GM18873 (cell line): ENCODE data around the gene STAT2.
"Not testable (repeated sequence)": the region's sequence is repeated elsewhere in the genome, so short reads cannot be mapped to it uniquely, and the experiment has no call there.

ENCODE experiments used
- ATAC-seq: cut with Tn5 transposase; IDR thresholded peaks from one replicate; pipeline ENCODE4 v1.9.1; 2021; ENCODE audit warnings: mild to moderate bottlenecking, moderate library complexity, moderate number of reproducible peaks; ENCODE audit not compliant: unreplicated experiment, low FRiP score

Gene STAT2

DNA sequence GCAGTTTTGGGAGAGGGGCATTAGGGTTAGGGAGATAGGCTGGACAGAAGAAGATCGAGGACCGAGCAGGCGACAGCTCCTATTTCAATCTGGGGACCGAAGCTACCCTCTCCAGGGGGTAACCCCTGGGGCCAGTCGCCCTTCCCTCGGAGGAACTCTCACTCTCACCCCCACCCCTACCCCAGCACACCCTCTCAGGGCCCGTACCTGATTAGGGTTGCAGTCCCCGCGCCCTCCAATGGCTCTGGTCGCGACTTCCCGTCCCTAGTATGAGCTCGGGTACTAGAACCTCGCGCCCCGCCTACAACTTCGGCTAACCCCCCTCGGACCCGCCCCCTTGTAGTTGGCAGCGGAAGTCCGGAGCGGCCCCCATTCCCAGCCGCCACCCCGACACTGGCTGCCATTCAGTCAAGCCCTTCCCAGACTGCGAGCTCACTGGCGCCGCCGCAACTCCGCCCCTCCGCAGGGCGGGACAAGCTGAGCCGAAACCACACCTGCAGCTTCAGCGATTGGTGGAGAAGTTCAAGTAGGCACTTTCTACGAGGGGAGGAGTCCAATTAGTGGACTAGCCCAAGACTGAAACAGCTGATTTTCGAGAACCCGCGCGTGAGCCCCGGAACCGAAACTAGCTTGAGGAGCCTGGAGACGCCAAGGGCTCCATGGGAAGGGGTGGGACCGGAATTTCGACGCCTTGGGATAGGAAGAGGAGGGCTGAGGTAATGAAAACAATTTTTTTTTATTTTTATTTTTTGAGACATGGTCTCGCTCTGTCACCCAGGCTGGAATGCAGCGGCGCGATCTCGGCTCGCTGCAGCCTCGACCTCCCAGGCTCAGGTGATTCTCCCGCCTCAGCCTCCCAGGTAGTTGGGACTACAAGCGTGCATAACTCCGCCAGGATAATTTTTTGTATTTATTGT lies at the start of gene STAT2:
STAT2 (minus strand) TSS at position 257 of the 917 bp plus-strand sequence. CDS start 3,536 bp downstream, outside the sequence.
- ATAC-seq, result peak; percentile 95

DNA sequence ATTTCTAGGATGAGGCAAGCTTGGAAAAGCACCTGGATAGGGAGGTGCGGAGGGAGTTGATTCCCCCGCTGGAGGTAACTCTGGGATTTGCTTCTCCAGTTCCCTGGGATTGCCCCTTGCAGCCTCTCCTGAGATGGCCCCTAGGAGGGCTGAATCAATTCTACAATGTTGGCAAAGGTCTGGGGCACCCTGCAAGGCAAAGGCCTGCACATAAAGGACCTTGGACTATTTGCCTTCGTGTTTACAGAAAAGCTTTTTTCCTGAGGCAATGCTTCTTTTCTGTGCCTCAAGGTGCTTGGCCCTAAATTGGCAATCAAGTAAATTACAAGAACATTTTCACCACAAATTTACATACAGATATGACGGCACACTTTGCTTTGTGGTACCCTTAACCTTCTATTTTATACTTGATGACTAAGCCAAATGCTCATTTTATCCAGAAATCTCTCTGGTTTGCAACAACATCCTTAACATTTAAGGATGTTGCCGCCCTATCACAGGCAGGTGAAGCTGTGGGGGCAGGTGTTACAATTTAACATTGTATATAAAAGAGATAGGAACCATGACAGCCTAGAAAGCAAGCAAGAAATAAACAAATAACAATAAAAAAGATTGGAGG lies 49.0 kb upstream of the STAT2 start:
- ATAC-seq, result no peak

DNA sequence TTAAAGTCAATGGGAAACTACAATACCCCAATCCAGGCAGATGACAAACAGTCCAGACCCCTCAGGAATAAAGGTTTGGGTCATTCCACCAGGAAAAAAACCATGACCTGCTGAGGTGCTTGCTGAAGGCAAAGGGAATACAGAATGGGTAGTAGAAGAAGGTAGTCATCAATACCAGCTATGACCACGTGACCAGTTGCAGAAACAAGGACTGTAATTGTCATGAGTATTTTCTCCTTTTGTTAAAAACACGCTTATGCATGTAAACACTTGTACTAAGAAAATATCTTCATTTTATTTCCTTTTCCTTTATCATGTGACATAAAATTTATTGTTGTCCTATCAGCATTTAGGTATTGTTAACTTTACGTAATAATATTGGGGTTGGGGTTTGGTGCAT lies 44.3 kb upstream of the STAT2 start:
- not testable (repeated sequence) for ATAC-seq

DNA sequence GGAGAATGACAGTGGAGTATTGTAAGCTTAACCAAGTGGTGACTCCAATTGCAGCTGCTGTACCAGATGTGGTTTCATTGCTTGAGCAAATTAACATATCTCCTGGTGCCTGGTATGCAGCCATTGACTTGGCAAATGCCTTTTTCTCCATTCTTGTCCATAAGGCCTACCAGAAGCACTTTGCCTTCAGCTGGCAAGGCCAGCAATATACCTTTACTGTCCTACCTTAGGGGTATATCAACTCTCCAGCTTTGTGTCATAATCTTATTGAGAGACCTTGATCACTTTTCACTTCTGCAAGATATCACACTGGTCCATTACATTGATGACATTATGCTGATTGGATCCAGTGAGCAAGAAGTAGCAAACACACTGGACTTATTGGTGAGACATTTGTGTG lies 41.7 kb upstream of the STAT2 start:
- ATAC-seq, result not testable (repeated sequence)

DNA sequence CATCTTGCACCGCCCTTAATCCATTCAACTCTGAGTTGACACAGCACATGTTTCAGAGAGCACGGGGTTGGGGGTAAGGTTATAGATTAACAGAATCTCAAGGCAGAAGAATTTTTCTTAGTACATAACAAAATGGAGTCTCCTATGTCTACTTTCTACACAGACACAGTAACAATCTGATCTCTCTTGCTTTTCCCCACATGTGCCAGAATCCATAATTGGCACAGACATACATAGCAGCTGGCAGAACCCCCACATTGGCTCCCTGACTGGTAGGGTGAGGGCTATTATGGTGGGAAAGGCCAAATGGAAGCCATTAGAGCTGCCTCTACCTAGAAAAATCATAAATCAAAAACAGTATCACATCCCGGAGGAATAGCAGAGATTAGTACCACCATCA lies 41.2 kb upstream of the STAT2 start:
- ATAC-seq, result not testable (repeated sequence)

DNA sequence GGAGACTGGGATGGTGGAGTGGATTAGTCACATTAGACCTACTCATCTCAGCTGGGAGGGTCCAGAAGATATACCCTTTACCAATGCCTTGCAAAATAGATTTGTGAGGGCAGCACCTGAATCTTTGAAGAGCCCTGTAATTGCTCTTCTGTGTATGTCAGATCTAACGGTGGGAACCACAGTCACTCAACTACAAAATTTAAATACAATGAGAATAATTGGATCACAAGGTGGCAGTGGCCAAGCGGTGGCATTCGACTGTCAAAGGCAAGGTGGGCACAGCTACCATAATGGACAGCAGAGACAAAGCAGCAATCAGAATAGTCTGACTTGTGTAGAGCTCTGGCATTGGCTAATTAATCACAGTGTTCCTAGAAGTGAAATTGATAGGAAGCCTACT lies 39.6 kb upstream of the STAT2 start:
- ATAC-seq, result not testable (repeated sequence)

DNA sequence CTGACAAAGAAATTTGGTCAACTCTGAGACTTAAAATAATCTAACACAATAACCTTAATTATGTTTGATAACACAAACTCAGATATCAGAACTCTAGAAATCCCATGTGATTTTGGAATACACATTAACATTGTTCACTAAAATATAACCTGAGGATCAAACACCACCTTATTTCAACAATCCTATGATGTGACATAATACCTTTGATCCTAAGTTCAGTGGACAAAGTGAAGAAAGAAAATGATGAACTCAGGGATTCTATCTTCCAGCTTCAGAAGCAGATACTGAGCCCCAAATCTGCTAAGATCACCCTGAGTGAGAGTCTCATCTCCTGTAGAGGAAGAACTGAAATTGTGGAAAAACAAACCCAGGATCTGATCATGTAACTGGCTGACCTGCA lies 38.4 kb upstream of the STAT2 start:
- no peak for ATAC-seq

DNA sequence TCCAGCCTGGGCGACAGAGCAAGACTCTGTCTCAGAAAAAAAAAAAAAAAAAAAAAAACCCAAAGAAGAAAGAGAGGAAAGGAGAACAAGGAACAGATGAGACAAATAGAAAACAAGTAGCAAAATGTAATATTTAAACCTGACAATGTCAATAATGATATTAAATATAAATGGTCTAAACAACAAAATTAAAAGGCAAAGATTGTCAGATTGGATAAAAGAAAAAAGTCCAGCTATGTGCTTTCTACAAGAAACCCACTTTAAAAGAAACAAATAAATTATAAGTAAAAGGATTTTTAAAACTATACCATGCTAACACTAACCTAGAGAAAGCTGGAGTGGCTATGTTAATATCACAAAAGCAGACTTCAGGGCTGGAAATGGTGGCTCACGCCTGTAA lies 32.4 kb upstream of the STAT2 start:
- ATAC-seq, result no peak

DNA sequence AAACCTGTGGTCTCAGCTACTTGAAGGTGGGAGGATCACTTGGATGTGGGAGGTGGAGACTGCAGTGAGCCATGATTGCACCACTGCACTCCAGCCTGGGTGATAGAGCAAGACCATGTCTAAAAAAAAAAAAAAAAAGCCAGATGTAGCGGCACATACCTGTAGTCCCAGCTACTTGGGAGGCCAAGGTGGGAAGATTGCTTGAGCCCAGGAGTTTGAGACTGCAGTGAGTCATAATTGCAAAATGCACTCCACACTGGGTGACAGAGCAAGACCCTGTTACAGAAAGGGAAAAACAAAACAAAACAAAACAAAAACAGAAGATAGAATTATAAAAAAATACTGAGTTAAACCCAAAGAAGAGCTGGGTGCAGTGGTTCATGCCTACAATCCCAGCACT lies 31.8 kb upstream of the STAT2 start:
- no peak for ATAC-seq

DNA sequence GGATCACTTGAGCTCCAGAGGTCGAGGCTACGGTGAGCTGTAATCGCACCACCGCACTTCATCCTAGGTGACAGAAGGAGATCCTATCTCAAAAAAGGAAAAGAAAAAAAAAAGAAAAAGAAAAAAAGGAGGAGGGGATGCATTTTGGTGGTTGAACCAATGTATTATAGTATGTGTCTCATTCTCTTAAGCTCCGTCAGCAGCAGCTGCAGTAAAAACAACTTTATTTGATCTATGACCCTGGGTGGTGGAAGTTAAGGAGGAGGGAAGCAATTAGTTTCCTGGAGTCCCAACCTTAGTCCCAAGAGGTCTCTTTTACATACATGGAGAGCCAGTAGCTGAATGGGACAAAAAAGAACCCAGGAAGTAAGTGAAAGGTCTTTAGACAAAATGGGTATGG lies 29.5 kb upstream of the STAT2 start:
- ATAC-seq, result no peak

DNA sequence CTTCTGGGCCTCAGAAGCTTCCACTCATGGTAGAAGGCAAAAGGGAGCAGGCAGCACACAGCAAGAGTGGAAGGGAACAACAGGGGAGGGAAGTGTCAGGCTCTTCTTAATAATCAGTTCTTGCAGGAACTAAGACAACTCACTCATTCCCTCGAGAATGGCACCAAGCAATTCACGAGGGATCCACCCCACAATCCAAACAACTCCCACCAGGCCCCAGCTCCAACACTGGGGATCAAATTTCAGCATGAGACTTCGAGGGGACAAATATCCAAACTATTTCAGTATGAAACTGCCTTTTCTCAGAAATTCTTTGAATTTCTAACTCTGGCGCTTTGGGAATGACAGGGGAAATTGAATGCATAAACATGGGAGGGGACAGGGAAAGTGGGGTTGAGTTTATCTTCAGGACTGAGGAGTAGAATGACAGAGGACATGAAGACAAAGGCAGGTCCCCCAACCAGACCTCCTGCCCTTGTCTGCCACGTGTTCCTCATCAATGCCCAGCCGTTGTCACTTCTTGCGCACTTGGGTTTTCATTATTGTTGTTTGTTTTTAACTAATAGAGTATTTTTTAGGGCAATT lies 27.3 kb upstream of the STAT2 start:
- ATAC-seq, result no peak

DNA sequence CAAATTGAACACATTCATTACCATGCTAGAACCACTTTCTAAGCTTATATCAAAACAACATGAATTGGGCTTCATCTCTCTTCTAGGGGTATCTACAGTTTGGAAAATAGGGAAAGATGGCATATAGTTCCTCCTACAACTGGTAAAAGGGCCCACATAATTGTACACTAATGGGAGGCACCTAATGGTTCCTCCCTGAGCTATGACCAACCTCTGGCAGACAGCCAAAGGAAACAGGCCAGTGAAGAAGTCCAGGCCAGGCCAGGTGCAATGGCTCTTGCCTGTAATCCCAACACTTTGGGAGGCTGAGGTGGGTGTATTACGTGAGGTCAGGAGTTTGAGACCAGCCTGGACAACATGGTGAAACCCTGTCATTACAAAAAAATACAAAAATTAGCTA lies 26.0 kb upstream of the STAT2 start:
- ATAC-seq, result no peak

DNA sequence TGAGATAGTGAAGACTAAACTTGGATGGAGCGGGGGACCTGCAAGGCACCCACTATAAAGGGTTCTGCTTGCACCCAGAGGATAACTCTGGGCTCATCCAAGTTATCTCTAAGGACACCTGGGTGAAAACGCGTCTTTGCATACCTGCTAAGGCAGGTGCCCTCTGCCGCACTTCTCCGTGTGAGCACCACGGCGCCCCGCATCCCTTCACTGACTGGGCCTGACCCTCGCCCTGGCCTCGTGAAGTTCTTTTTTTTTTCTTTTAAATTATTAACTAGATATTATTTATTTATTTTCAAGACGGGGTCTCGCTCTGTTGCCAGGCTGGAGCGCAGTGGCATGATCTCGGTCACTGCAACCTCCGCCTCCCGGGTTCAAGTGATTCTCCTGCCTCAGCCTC lies 22.7 kb upstream of the STAT2 start:
- no peak for ATAC-seq

DNA sequence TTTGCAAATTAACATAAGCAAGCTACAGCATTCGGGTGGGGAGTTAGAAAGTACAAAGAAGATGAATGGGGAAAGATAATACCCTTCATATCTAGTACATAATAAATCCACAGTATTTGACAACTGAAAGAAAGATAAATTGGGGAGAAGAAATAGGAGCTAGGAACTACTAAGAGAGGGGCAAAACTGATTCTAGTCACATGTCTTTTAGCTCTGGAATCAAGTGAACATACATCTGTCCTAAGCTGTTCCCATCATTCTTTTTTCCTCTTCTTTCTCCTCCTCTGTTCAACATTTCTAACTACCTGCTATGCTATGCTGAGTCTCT lies 18.0 kb upstream of the STAT2 start:
- ATAC-seq, result no peak

DNA sequence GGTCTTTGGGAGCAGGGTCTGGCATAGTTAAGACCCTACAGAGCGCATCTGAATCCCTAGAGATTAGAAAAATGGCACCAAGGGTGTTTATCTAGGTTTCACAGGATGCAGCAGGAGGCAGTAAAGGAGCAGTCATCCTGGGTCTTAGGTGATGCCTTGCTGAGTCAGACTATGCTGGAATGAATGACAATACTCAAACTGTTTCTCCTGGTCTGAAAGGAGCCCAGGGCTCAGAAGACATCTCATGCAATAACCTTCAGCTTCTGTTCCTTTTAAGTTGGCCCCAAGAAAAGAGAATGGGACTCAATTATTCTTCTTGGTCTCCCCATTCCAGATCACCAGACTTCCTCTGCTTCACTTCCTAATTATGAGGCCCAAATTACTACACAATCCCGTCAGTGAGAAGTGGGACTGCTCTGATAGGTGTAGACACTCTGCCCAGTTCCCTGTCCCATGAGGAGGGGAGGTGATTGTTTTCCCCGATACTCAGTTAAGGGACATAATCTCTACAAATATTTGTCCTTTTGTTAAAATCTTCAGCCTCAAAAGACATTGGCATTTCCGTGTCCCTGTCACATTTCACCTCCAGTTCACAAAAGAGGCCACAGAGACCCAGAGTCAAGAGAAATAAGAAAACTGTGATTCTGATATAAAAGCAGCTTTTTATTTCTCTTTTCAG lies 17.5 kb upstream of the STAT2 start:
- no peak for ATAC-seq

DNA sequence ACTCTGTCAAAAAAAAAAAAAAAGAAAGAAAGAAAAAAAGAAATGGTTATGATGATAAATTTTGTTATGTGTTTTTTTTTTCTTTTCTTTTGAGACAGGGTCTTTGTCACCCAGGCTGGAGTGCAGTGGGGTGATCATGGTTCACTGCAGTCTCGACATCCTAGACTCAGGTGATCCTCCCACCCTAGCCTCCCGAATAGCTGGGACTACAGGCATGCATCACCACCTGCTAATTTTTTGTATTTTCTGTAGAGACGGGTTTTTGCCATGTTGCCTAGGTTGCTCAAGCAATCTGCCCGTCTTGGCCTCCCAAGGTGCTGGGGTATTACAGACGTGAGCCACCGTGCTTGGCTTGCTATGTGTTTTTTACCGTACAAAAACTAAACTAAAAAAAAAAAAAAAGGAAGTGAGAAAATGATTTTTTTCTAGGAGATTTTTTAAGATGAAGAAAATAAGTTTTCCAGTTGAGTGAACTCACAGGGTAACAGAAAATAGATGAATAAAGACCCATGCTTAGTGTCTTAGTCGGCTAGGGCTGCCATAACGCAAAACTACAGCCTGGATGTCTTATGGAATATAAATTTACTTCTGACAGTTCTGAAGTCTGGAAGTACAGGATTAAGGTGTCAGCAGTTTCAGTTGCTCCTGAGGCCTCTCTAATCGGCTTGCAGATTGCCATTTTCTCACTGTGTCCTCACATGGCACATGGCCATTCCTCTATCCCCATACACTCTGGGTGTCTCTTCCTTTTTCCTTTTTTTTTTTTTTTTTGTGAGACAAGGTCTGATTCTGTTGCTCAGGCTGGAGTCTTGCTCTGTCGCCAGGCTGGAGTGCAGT lies 15.9 kb upstream of the STAT2 start:
- peak; percentile 62 for ATAC-seq

DNA sequence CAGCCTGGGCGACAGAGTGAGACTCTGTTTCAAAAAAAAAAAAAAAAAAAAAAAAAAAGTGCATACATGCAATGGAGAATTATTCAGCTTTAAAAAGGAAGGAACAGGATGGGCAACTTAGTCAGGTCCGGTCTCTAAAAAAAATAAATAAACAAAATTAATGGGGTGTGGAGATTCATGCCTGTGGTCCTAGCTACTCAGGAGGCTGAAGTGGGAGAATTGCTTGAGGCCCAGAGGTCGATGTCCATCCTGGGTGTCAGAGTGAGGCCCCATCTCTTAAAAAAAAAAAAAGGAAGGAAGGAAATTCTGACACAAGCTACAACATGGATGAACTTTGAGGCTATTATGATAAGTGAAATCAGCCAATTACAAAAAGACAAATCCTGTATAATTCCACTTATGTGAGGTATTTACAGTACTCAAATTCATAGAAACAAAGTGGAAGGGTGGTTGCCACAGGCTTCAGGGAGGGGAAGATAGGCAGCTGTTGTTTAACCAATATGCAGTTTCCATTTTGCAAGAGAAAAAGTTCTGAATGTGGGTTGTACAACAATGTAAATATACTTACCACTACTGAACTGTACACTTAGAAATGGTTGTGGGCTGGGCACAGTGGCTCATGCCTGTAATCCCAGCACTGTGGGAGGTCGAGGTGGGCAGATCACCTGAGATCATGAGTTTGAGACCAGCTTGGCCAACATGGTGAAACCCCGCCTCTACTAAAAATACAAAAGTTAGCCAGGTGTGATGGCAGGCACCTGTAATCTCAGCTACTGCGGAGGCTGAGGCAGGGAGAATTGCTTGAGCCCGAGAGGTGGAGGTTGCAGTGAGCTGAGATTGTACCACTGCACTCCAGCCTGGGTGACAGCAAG lies 15.1 kb upstream of the STAT2 start:
- no peak for ATAC-seq

DNA sequence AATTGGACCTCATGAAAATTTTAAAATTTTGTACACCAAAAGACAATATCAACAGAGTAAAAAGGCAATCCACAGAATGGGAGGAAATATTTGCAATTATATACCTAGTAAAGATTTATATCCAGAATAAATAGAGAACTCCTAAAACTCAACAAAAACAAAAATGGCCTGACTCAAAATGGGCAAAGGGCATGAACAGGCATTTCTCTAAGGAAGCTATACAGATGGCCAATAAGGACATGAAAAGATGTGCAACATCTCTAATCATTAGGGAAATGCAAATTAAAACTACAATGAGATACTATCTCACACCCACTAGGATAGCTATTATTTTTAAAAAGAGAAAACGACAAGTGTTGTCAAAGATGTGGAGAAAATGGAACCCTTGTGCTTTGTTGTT lies 13.6 kb upstream of the STAT2 start:
- ATAC-seq, result no peak

DNA sequence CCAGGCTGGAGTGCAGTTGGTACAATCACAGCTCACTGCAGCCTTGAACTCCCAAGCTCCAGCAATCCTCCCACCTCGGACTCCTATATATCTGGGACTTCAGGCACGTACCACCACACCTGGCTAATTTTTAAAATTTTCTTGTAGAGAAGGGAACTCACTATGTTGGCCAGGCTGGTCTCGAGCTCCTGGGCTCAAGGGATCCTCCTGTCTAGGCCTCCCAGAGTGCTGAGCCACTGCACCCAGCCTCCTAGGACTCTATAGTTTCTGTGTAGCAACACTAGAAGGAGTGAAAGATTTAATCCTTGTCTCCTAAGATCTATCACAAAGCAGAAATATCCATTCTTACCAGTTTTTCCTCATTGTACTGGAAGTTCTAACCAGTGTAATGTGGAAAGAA lies 7.0 kb upstream of the STAT2 start:
- ATAC-seq, result no peak
